Myocyte (in vitro differentiated cells): Measurements from ENCODE around the gene SCNN1G. TPM values are rescaled to one million over a fixed set of nuclear protein-coding genes. Genes with fewer than 3 reads are reported as not detected.
"Not testable (repeated sequence)": the region's sequence is repeated elsewhere in the genome, so short reads cannot be mapped to it uniquely, and the experiment has no call there.

Experiments
- DNase-seq: peaks from one replicate; pipeline ENCODE4 v3.0.0-alpha.2; 2012; ENCODE audit warnings: low read depth
- total RNA-seq: library from RNA; depleted of rRNA; stranded (reverse); fragments of >200 nt; gene quantifications from 2 replicates; pipeline ENCODE4 v1.2.3, GENCODE V29; 2014

Gene SCNN1G
- total RNA-seq, 1 donor from 2014 or later: not detected

DNA sequence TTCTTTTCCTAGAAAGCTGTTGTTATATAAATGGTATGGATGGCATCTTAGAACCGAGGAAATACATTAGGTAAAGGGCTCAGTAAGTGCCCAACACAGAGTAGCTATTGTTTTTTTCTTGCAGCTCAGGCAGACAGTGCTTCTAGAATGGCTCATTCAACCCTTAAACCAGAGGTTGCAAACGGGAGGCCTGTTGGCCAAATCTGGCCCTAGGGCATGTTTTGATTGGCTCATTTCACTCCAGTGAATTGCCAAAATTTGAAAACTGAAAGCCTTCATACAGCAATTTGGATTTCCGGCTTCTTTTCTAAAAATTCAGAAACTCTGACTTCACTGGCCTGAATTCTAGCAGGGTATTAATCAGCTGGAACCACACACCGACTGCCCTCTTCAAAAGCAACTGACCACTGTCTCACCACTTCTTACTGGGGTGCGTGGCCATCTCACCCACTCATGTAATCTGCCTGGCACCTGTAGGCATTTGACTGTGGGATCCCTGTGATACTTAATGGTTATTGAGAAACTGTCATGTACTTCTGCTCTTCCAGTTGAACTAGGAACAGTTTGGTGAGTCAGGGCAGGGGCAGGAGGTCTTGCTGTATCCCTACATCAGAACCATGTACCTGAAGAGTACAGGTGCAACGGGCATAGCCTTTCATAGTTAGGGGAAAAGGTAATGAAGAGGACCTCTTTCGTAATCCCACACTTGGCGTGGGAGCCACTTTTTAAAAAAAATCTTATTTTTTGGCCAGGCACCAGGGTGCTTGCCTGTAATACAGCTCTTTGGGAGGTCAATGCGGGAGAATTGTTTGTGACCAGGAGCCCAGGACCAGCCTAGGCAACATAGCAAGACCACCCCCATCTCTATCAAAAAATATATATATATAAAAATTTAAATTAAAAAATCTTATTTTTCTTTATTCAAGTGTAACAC is 66.0 kb downstream of the SCNN1G start:
- DNase-seq: no peak

GRCh38 chr16:23249830-23250229 is 67.3 kb downstream of the SCNN1G start:
- no peak for DNase-seq

GRCh38 chr16:23252310-23252709 is 69.8 kb downstream of the SCNN1G start:
- no peak for DNase-seq

DNA sequence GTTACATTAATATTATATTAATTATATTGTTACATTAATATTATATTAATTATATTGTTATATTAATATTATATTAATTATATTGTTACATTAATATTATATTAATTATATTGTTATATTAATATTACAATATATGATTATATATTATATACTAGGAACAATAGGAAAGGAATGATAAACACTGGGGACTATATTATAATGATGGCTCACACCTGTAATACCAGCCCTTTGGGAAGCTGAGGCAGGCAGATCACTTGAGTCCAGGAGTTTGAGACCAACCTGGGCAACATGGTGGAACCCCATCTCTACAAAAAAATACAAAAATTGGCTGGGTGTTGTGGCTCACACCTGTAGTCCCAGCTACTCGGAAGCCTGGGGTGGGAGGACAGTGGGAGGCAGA is 71.1 kb downstream of the SCNN1G start:
- DNase-seq: not testable (repeated sequence)

GRCh38 chr16:23254338-23254737 is 71.8 kb downstream of the SCNN1G start:
- DNase-seq: peak; percentile 83

DNA sequence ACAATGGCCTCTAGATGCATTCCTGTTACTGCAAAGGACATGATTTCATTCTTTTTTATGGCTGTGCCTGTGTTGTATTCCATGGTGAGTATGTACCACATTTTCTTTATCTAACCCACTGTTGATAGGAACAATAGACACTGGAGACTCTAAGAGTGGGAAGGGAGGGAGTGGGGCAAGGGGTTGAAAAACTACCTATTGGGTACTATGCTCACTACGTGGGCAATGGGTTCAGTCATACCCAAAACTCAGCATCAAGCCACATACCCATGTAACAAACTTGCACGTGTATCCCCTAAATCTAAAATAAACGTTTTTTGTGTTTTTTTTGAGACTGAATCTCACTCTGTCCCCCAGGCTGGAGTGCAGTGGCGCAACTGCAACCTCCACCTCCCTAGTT is 72.5 kb downstream of the SCNN1G start:
- DNase-seq: no peak

GRCh38 chr16:23256440-23256839 is 73.9 kb downstream of the SCNN1G start:
- DNase-seq: no peak

DNA sequence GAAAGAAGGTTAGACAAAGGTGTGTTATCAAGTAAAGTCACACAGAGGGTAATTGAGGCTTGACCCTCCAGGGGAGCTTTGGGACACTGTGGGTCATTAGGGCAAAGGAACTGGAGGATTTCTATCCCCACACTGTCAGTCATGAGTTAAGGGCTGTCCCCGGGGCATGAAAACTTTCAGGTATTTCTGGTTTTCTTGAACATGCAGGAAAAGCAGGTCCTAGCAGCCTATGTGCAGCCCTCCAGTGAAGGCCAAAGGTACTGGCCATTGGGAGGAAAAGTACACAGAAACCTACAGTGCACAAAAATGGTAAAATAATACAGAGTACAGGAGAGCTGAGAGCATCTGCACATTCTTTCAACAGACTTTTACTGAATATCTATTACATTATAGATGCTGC is 75.1 kb downstream of the SCNN1G start:
- no peak for DNase-seq

DNA sequence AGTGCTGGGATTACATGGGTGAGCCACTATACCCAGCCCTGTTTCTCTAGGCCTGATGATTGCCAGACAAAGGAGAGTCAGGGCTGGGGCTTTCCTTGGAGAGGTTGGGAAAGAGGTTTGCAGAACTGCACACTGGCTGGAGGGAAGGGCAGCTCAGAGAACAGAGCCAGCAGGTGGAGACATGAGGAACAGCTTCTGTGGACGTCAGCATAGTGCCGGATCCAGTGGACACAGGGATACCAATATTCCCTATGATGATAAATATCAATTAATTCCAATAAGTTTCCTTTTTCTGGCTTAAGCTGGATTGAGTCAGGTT is 76.3 kb downstream of the SCNN1G start:
- no peak for DNase-seq

Other genes with a start within 250 kb of the SCNN1G start
- gene USP31, start 33.3 kb upstream of the SCNN1G start, total RNA-seq: 4.0 and 4.9 TPM in 2 replicates
- gene SCNN1B, start 119.6 kb downstream of the SCNN1G start, total RNA-seq: not detected in 2 replicates